ENCODE data around the gene HIBCH. TPM values are rescaled to one million over a fixed set of nuclear protein-coding genes. Genes with fewer than 3 reads are reported as not detected.

Gene HIBCH, protein sequence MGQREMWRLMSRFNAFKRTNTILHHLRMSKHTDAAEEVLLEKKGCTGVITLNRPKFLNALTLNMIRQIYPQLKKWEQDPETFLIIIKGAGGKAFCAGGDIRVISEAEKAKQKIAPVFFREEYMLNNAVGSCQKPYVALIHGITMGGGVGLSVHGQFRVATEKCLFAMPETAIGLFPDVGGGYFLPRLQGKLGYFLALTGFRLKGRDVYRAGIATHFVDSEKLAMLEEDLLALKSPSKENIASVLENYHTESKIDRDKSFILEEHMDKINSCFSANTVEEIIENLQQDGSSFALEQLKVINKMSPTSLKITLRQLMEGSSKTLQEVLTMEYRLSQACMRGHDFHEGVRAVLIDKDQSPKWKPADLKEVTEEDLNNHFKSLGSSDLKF
- total RNA-seq: 10 to 100 TPM; 20.2 to 36.3 TPM
- polyA plus RNA-seq: 10 to 100 TPM; 29.3 to 65.2 TPM

DNA sequence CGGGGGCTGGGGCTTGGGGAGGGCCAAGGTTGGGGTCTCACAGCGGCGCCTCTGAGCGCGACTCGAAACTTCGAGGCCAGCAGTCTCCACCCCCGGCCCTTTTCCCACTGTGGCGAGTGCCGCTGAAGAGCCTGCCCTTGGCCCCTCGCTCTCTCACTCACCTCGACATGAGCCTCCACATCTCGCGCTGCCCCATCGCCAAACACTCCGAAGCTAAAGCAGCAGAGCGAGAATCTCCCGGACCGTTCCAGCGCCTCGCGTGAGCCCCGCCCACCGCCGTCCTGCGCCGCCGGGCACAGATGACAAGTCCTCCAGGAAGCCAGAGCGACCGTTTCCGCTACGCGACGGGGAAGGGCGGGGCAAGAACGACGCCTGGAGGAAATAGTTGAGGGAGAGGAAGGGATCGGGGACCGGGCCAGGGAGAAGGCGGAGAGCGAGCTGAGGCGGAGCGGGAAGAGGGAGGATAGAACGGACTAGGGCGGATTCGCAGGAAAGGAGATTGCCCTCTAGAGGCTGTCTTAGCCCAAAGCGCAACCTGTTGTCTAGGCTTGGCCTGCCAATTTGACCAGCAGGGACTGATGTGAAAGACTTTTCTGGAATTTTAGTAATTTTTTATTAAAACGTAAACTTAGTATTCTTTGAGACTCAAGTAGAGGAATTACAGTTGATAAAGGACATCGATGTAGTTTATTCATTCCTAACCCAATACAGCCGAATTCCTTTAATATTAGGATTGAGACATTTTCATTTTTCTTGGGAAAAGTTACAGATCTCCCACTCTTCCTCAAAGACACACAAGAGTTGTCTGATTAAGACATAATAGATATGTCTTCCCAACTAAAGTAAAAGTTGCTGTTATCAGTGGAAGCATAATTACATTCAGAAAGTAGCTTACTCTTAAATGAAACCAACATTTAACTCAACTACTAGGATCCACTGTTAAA is at the start of gene HIBCH:
Gene HIBCH (minus strand): TSS at position 272 of the 944 bp plus-strand sequence. CDS start 76 bp downstream, at position 196.
- DNase-seq (ENCODE audit: low spot score): peak; percentile 93
- under 1% methylated on average over 50 of the region's 50 CpGs for WGBS
- H3K36me3 ChIP-seq (ENCODE audit: control insufficient read depth in 4 of 4, insufficient read depth in 3 of 4, low read depth in 1 of 4, low read length in 3 of 4): no peaks in the 10 kb centered on the region
- H3K9me3 ChIP-seq (ENCODE audit: control insufficient read depth in 4 of 4, low read length in 3 of 4): no peaks in the 10 kb centered on the region
- TF ChIP-seq JUND (IDR thresholded peaks at IDR 0.05): peak; percentile 91 to 93
- peak; percentile 76 to 82 for TF ChIP-seq RAD21 (IDR thresholded peaks at IDR 0.05)
- TF ChIP-seq REST (IDR thresholded peaks at IDR 0.05): peak; percentile 92
- peak; percentile 87 for TF ChIP-seq TAF1 (conservative IDR thresholded peaks at IDR 0.05)
- peak; percentile 69 to 94 for TF ChIP-seq GABPA (IDR thresholded peaks at IDR 0.05 in 1 of 2, conservative IDR thresholded peaks at IDR 0.05 in 1 of 2)
- peak; percentile 80 for TF ChIP-seq NR2F2 (IDR thresholded peaks at IDR 0.05)
- TF ChIP-seq CTCF (IDR thresholded peaks at IDR 0.05; ENCODE audit: low read depth, low read length, missing input control): peak; percentile 67
- TF ChIP-seq, protein P1, sequence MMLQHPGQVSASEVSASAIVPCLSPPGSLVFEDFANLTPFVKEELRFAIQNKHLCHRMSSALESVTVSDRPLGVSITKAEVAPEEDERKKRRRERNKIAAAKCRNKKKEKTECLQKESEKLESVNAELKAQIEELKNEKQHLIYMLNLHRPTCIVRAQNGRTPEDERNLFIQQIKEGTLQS (IDR thresholded peaks at IDR 0.05): peak; percentile 76
- no peak for TF ChIP-seq FOXA2 (IDR thresholded peaks at IDR 0.05)
- peak; percentile 77 for TF ChIP-seq HNF4G (IDR thresholded peaks at IDR 0.05)
- peak; percentile 91 for TF ChIP-seq SP1 (IDR thresholded peaks at IDR 0.05)
- peak; percentile 94 for TF ChIP-seq YY1 (IDR thresholded peaks at IDR 0.05)
- peak; percentile 77 to 83 for TF ChIP-seq HNF4A (conservative IDR thresholded peaks at IDR 0.05)
- TF ChIP-seq RXRA (IDR thresholded peaks at IDR 0.05): peak; percentile 83 to 91
- peak; percentile 78 for TF ChIP-seq FOXA1 (IDR thresholded peaks at IDR 0.05)
- TF ChIP-seq, protein P2, sequence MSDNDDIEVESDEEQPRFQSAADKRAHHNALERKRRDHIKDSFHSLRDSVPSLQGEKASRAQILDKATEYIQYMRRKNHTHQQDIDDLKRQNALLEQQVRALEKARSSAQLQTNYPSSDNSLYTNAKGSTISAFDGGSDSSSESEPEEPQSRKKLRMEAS (IDR thresholded peaks at IDR 0.05): peak; percentile 99
- TF ChIP-seq, protein P3, sequence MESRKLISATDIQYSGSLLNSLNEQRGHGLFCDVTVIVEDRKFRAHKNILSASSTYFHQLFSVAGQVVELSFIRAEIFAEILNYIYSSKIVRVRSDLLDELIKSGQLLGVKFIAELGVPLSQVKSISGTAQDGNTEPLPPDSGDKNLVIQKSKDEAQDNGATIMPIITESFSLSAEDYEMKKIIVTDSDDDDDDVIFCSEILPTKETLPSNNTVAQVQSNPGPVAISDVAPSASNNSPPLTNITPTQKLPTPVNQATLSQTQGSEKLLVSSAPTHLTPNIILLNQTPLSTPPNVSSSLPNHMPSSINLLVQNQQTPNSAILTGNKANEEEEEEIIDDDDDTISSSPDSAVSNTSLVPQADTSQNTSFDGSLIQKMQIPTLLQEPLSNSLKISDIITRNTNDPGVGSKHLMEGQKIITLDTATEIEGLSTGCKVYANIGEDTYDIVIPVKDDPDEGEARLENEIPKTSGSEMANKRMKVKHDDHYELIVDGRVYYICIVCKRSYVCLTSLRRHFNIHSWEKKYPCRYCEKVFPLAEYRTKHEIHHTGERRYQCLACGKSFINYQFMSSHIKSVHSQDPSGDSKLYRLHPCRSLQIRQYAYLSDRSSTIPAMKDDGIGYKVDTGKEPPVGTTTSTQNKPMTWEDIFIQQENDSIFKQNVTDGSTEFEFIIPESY (IDR thresholded peaks at IDR 0.05): peak; percentile 96
- TF ChIP-seq EGR1 (IDR thresholded peaks at IDR 0.05; ENCODE audit: low read depth in 2 of 2): peak; percentile 97 to 98
- H3K27me3 ChIP-seq (ENCODE audit: control insufficient read depth in 4 of 4, insufficient read depth in 4 of 4, low read length in 3 of 4): no peaks in the 10 kb centered on the region
- H3K9ac ChIP-seq (ENCODE audit: low read depth in 1 of 2, low read length in 2 of 2): peak within 1 kb of the TSS; percentile 78 to 91
- H3K27ac ChIP-seq (ENCODE audit: low read depth in 1 of 2, low read length in 2 of 2): peak within 1 kb of the TSS; percentile 82 to 84
- H3K4me3 ChIP-seq (ENCODE audit: low read depth in 1 of 3, low read length in 3 of 3): peak within 1 kb of the TSS; percentile 46 to 98 (median 75)
- H3K4me1 ChIP-seq (ENCODE audit: control insufficient read depth in 4 of 4, insufficient read depth in 4 of 4, low read length in 3 of 4): peaks cover 0 to 39% (median 23%) of the 10 kb centered on the region in 4 donors

Measured in liver (tissue), 9 donors.